Subcutaneous adipose tissue (tissue), 4 donors: Measurements from ENCODE around the gene HOXC13. TPM values are rescaled to one million over a fixed set of nuclear protein-coding genes. Genes with fewer than 3 reads are reported as not detected.

Source experiments
- total RNA-seq, 4 donors: library from RNA; depleted of rRNA; stranded (reverse); fragments of >200 nt; gene quantifications; one replicate each; pipeline ENCODE4 v1.1.0, GENCODE V29; 2016
- TF ChIP-seq, protein P1 (sequence below): fragments of 450-650 bp; IDR thresholded peaks from one replicate; pipeline ENCODE4 v1.5.1; 2016; ENCODE audit warnings: low read depth, mild to moderate bottlenecking, control low read depth, antibody characterized with exemption, moderate library complexity

Gene HOXC13
- total RNA-seq, 4 donors from 2014 or later = 0.34 to 1.1 TPM; not detected in 2

GRCh38 chr12:53982648-53983567 is 44.3 kb downstream of the HOXC13 start:
- TF ChIP-seq, protein P1, sequence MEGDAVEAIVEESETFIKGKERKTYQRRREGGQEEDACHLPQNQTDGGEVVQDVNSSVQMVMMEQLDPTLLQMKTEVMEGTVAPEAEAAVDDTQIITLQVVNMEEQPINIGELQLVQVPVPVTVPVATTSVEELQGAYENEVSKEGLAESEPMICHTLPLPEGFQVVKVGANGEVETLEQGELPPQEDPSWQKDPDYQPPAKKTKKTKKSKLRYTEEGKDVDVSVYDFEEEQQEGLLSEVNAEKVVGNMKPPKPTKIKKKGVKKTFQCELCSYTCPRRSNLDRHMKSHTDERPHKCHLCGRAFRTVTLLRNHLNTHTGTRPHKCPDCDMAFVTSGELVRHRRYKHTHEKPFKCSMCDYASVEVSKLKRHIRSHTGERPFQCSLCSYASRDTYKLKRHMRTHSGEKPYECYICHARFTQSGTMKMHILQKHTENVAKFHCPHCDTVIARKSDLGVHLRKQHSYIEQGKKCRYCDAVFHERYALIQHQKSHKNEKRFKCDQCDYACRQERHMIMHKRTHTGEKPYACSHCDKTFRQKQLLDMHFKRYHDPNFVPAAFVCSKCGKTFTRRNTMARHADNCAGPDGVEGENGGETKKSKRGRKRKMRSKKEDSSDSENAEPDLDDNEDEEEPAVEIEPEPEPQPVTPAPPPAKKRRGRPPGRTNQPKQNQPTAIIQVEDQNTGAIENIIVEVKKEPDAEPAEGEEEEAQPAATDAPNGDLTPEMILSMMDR = no peak

GRCh38 chr12:53983568-53983949 is 44.9 kb downstream of the HOXC13 start:
- TF ChIP-seq, protein P1 = no peak

- TF ChIP-seq, protein P1 = no peak
Observed at GRCh38 chr12:53983950-53984572, 45.4 kb downstream of the HOXC13 start.

GRCh38 chr12:53984901-53985691 is 46.5 kb downstream of the HOXC13 start, which contains the start of gene HOXC10:
Gene HOXC10 (plus strand): TSS chr12:53985146. CDS start chr12:53985260, 114 bp downstream.
- TF ChIP-seq, protein P1 = no peak

DNA sequence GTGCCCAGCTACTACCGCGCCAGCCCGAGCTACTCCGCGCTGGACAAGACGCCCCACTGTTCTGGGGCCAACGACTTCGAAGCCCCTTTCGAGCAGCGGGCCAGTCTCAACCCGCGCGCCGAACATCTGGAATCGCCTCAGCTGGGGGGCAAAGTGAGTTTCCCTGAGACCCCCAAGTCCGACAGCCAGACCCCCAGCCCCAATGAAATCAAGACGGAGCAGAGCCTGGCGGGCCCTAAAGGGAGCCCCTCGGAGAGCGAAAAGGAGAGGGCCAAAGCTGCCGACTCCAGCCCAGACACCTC is 47.0 kb downstream of the HOXC13 start:
- TF ChIP-seq, protein P1 = no peak

GRCh38 chr12:53985994-53986685 is 47.5 kb downstream of the HOXC13 start:
- TF ChIP-seq, protein P1 = no peak
